Transverse colon (tissue), 4 donors: ENCODE data around the gene HMG20B.

ENCODE experiments used
- CTCF ChIP-seq, 5 experiments: fragments of 200-600 bp in 3 of 5; fragments of 450-650 bp in 2 of 5; sonication (generic) in 3 of 5; IDR thresholded peaks; 1 replicate in 2 of 5; 2 replicates in 3 of 5; pipeline ENCODE4 v1.5.1; 2016 to 2017; ENCODE audit warnings: antibody characterized with exemption in 5 of 5, inconsistent platforms in 3 of 5, mild to moderate bottlenecking in 2 of 5, moderate library complexity in 1 of 5
- POLR2A ChIP-seq: fragments of 450-650 bp; IDR thresholded peaks from one replicate; pipeline ENCODE4 v1.6.1; 2016; ENCODE audit warnings: antibody characterized with exemption, mild to moderate bottlenecking, moderate library complexity
- POLR2AphosphoS5 ChIP-seq, 3 donors: sonication (generic); formaldehyde crosslinking; IDR thresholded peaks; one replicate each; pipeline ENCODE4 v1.6.1; 2016; ENCODE audit warnings: antibody characterized with exemption in 3 of 3

DNA sequence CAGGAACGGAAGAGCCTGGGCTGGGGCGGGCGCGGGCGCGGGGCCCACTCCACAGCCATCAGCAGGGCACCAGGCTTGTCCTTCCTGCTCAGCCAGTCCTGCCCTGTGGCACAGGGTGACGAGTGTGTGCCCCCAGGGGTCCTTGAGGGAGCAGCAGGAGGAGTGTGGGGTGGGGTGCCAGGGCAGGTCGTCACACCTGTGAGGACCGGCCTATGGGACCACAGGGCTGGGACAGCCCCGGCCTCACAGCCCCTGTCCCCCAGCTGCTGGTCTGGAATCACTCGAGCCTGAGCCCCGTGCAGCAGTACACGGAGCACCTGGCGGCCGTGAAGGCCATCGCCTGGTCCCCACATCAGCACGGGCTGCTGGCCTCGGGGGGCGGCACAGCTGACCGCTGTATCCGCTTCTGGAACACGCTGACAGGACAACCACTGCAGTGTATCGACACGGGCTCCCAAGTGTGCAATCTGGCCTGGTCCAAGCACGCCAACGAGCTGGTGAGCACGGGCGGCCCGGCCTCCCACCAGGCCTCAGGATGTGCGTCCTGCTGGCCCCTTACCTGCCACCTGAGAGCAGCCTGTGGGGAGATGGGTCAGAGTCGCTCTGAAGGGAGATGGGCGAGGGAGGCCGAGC is 40.5 kb upstream of the HMG20B start:
- TF ChIP-seq CTCF (IDR thresholded peaks at IDR 0.05) (no peak), POLR2AphosphoS5 (IDR thresholded peaks at IDR 0.05) (no peak), POLR2A (no peak)
